Naive thymus-derived CD4-positive, alpha-beta T cell (primary cell): Measurements from ENCODE around the gene SHPK. TPM values are rescaled to one million over a fixed set of nuclear protein-coding genes. Genes with fewer than 3 reads are reported as not detected.
A peak's percentile ranks its signal among the peaks of the same experiment; 100 is the strongest.

ENCODE experiments used
- ATAC-seq: fragments of 150-1000 bp; cut with Tn5 transposase; 2 replicates; pipeline ENCODE4 v1.10.0; 2021; ENCODE audit warnings: mild to moderate bottlenecking, moderate library complexity
- CTCF ChIA-PET: fragments of 350-600 bp; sonication (Branson Sonifier 250); formaldehyde crosslinking; loops from one replicate; lab custom pipeline; 2021; ENCODE audit warnings: antibody characterized with exemption; lab: Charles Lee
- POLR2A ChIA-PET: fragments of 350-600 bp; sonication (Branson Sonifier 250); formaldehyde crosslinking; loops from one replicate; lab custom pipeline; 2021; ENCODE audit warnings: antibody characterized with exemption, inconsistent platforms; lab: Charles Lee
- DNase-seq, 9 donors: peaks; one replicate each; pipeline versions ENCODE4 v3.0.0 to v3.0.0-alpha.2; 2020 to 2022; ENCODE audit warnings: mixed read lengths in 1 of 9
- H3K27ac ChIP-seq: one replicate; pipeline ENCODE4 v1.7.0; 2013; ENCODE audit warnings: mild to moderate bottlenecking, low read depth, low read length, moderate library complexity
- H3K27me3 ChIP-seq, 2 donors: one replicate each; pipeline ENCODE4 v1.7.0; 2013; ENCODE audit warnings: low read length in 2 of 2, mild to moderate bottlenecking in 2 of 2, moderate library complexity in 2 of 2; ENCODE audit not compliant: control insufficient read depth in 2 of 2, insufficient read depth in 2 of 2
- H3K36me3 ChIP-seq, 3 experiments: 1 replicate in 2 of 3; 2 replicates in 1 of 3; pipeline ENCODE4 v1.7.0; 2013; ENCODE audit warnings: low read length in 3 of 3, mild to moderate bottlenecking in 3 of 3, moderate library complexity in 1 of 3; ENCODE audit not compliant: insufficient read depth in 3 of 3, control insufficient read depth in 2 of 3
- H3K4me1 ChIP-seq, 2 donors: one replicate each; pipeline ENCODE4 v1.7.0; 2013; ENCODE audit warnings: low read length in 2 of 2, mild to moderate bottlenecking in 2 of 2, moderate library complexity in 1 of 2; ENCODE audit not compliant: control insufficient read depth in 2 of 2, insufficient read depth in 2 of 2
- H3K4me3 ChIP-seq: 2 replicates; pipeline ENCODE4 v1.7.0; 2013; ENCODE audit warnings: mild to moderate bottlenecking, low read length
- H3K9me3 ChIP-seq, 3 experiments: 1 replicate in 2 of 3; 2 replicates in 1 of 3; pipeline ENCODE4 v1.7.0; 2013; ENCODE audit warnings: low read length in 3 of 3; ENCODE audit not compliant: control insufficient read depth in 2 of 3
- H3K27ac Mint-ChIP-seq, 9 donors: one replicate each; pipeline ENCODE4 v1.8.0; 2020 to 2022; ENCODE audit warnings: mixed read lengths in 9 of 9, mild to moderate bottlenecking in 8 of 9, moderate library complexity in 5 of 9, inconsistent platforms in 2 of 9
- H3K27me3 Mint-ChIP-seq, 5 donors: one replicate each; pipeline ENCODE4 v1.8.0; 2021 to 2022; ENCODE audit warnings: mixed read lengths in 5 of 5, mild to moderate bottlenecking in 1 of 5
- H3K36me3 Mint-ChIP-seq, 5 donors: one replicate each; pipeline ENCODE4 v1.8.0; 2020 to 2022; ENCODE audit warnings: mixed read lengths in 5 of 5, mild to moderate bottlenecking in 3 of 5, inconsistent platforms in 1 of 5
- H3K4me1 Mint-ChIP-seq, 7 donors: one replicate each; pipeline ENCODE4 v1.8.0; 2020 to 2022; ENCODE audit warnings: mixed read lengths in 7 of 7, mild to moderate bottlenecking in 3 of 7, inconsistent platforms in 1 of 7
- H3K4me3 Mint-ChIP-seq, 10 donors: one replicate each; pipeline ENCODE4 v1.8.0; 2020 to 2022; ENCODE audit warnings: mild to moderate bottlenecking in 10 of 10, mixed read lengths in 10 of 10, moderate library complexity in 6 of 10, inconsistent platforms in 2 of 10
- H3K9me3 Mint-ChIP-seq, 11 donors: one replicate each; pipeline ENCODE4 v1.8.0; 2020 to 2022; ENCODE audit warnings: mixed read lengths in 11 of 11, mild to moderate bottlenecking in 4 of 11, inconsistent platforms in 1 of 11, moderate library complexity in 1 of 11
- intact Hi-C, 2 donors: fragments of 100-400 bp; cut with micrococcal nuclease; formaldehyde crosslinking; loops; one replicate each; pipeline ENCODE4 v1.15.1; 2023
- polyA plus RNA-seq, 2 donors: library from polyadenylated mRNA; unstranded; fragments of 300-500 nt; fragmentation: Illumina TruSeq; gene quantifications; one replicate each; pipeline ENCODE4 v1.2.3, GENCODE V29; 2021
- total RNA-seq, 6 experiments: library from RNA in 5 of 6; stranded (reverse) in 5 of 6; gene quantifications; 1 replicate in 5 of 6; 2 replicates in 1 of 6; pipeline ENCODE4 v1.2.3 and lab custom pipeline; 2021 to 2026

SHPK gene
- total and polyA plus RNA-seq, 7 experiments from 2014 or later = 5.5 to 11.2 (median 8.5) TPM

DNA sequence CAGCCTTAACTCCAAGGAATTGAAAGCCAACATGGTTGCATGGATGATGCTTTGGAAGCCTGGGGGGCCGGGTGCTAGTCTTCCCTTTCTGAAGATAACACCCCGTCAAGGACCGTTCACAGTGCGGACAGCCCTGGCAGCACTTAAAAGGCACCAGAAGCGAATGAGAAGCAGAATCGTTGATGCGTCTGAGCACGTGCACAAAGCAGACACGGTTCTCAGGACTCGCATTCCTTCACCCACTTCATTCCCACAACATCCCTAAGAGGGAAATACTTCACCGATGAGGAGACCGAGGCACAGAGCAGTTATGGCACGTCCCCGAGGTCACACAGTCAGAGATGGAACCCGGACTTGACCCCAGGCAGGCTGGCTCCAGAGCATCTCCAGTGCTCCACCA is 41.1 kb downstream of the SHPK start:
- Mint-ChIP-seq H3K4me3 (no peak overlapping the region), H3K4me1 (no peaks in the 10 kb centered on the region), H3K27ac (no peak overlapping the region), H3K9me3 (no peaks in the 10 kb centered on the region), H3K27me3 (no peaks in the 10 kb centered on the region), H3K36me3 (peaks cover 0 to 14% (median 1%) of the 10 kb centered on the region in 5 donors)
- H3K4me3 ChIP-seq = no peak overlapping the region
- no peak overlapping the region for H3K27ac ChIP-seq
- DNase-seq (no peak), ATAC-seq (no peak)
- intact Hi-C loops = no loop called here
- peaks cover 0 to 21% (median 0%) of the 10 kb centered on the region in 3 experiments for H3K36me3 ChIP-seq
- no peaks in the 10 kb centered on the region for H3K9me3 ChIP-seq
- ChIA-PET CTCF (no interaction called here), POLR2A (no interaction called here)
- H3K4me1 ChIP-seq = no peaks in the 10 kb centered on the region
- H3K27me3 ChIP-seq = no peaks in the 10 kb centered on the region

DNA sequence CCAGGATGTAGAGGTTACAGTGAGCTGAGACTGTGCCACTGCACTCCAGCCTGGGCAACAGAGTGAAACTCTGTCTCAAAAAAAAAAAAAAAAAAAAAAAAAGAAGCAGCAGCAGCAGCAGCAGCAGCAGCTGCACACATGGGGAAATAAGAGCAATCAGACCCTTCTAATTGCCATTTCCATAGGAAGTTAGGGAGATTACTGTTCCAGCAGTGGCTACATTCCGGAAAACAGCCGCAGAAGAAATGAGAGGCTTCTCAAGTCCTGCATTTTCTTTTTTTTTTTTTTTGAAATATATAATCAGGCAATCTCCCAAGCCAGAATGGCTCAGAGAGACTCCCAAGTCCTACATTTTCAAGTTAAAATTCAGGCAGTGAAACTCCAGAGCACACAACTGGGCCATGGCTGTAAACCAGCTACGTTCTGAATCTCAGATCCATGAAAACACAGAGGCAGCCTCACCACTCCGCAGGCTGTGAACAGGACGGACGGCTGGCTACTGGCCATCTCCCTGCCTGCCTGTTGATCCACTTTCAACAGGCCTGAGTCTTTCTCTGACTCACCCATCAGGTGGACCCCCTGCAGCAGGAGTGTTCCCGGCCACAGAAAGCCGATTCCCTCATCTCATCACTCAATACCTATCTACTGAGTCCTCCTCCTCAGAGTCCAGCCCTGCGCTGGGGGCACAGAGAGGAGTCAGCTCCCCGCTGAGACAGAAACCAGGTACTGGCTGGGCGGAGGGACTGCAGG is 41.8 kb downstream of the SHPK start:
- Mint-ChIP-seq H3K27me3 (no peaks in the 10 kb centered on the region), H3K4me3 (no peak overlapping the region), H3K9me3 (no peaks in the 10 kb centered on the region), H3K4me1 (no peaks in the 10 kb centered on the region), H3K27ac (peak overlapping the region in 1 of 9 donors; percentile 28), H3K36me3 (peaks cover 0 to 22% (median 5%) of the 10 kb centered on the region in 5 donors)
- Histone ChIP-seq H3K36me3 (peaks cover 0 to 28% (median 0%) of the 10 kb centered on the region in 3 experiments), H3K4me3 (no peak overlapping the region), H3K4me1 (no peaks in the 10 kb centered on the region), H3K9me3 (no peaks in the 10 kb centered on the region), H3K27me3 (no peaks in the 10 kb centered on the region), H3K27ac (no peak overlapping the region)
- ChIA-PET POLR2A (no interaction called here), CTCF (no interaction called here)
- no peak for DNase-seq
- intact Hi-C loops = no loop called here
- no peak for ATAC-seq

DNA sequence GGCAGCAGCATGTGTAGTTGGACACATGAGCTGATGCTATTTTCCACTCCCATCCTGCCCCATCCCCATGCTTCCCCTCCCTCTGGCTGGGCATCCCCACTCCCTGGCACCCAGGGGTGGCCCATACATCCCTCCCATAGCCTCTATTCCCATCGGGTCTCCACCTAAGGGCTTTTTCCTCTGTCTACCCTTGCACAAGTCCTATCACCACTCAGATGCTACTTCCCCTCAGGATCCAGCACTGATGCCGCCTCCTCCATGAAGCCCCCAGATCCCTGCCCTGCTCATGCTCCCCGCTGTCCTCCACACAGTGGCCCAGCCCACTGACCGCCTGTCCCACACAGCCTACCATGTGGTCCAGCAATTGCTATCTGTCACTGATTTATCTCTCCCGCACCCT is 42.7 kb downstream of the SHPK start:
- H3K9me3 ChIP-seq = no peaks in the 10 kb centered on the region
- H3K4me3 ChIP-seq = no peak overlapping the region
- intact Hi-C loops = no loop called here
- H3K36me3 Mint-ChIP-seq = peaks cover 0 to 25% (median 5%) of the 10 kb centered on the region in 5 donors
- H3K27ac Mint-ChIP-seq = peak overlapping the region in 1 of 9 donors; percentile 72
- no peaks in the 10 kb centered on the region for H3K9me3 Mint-ChIP-seq
- H3K27me3 ChIP-seq = no peaks in the 10 kb centered on the region
- H3K4me1 ChIP-seq = no peaks in the 10 kb centered on the region
- H3K4me3 Mint-ChIP-seq = no peak overlapping the region
- H3K36me3 ChIP-seq = peaks cover 0 to 29% (median 0%) of the 10 kb centered on the region in 3 experiments
- no peak for ATAC-seq
- POLR2A ChIA-PET = no interaction called here
- H3K4me1 Mint-ChIP-seq = no peaks in the 10 kb centered on the region
- H3K27me3 Mint-ChIP-seq = no peaks in the 10 kb centered on the region
- H3K27ac ChIP-seq = no peak overlapping the region
- DNase-seq = no peak
- CTCF ChIA-PET = no interaction called here

DNA sequence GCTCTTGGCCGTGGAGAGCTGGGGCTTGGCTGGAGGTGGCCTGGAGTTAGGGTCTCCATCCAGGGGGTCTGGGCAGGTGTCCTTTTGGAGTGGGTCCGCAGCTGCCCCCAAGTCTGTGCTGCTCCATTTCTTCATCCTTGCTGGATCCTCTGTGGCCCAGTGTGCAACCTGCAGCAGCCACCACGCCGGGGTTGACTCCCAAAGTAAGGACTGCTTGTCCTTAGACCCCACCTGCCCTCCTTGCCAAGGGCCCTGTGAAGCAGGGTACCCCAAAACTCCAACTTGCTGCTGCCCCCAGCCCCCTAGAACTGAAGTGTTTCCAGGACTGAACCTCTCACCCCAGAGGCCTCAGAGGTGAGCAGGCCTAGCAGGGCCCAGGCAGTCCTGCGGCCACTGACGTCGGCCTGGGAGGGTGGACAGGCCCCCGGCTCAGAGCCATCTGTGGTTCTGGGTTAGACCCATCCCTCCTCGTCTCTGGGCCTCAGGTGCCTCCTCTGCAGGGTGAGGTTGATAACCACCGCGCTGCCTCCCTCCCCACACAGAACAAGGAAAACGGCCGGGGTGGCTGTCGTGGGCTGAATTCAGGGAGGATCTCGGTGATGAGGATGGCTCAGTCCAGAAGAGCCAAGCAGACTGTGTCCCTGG is 43.7 kb downstream of the SHPK start:
- no peak for DNase-seq
- Mint-ChIP-seq H3K36me3 (peaks cover 0 to 30% (median 5%) of the 10 kb centered on the region in 5 donors), H3K4me3 (no peak overlapping the region), H3K4me1 (no peaks in the 10 kb centered on the region), H3K27me3 (no peaks in the 10 kb centered on the region), H3K9me3 (no peaks in the 10 kb centered on the region), H3K27ac (no peak overlapping the region)
- Histone ChIP-seq H3K27ac (no peak overlapping the region), H3K4me1 (no peaks in the 10 kb centered on the region), H3K9me3 (no peaks in the 10 kb centered on the region), H3K36me3 (peaks cover 0 to 35% (median 0%) of the 10 kb centered on the region in 3 experiments), H3K4me3 (no peak overlapping the region), H3K27me3 (no peaks in the 10 kb centered on the region)
- intact Hi-C loops = no loop called here
- POLR2A ChIA-PET = no interaction called here
- ATAC-seq = no peak
- CTCF ChIA-PET = no interaction called here

DNA sequence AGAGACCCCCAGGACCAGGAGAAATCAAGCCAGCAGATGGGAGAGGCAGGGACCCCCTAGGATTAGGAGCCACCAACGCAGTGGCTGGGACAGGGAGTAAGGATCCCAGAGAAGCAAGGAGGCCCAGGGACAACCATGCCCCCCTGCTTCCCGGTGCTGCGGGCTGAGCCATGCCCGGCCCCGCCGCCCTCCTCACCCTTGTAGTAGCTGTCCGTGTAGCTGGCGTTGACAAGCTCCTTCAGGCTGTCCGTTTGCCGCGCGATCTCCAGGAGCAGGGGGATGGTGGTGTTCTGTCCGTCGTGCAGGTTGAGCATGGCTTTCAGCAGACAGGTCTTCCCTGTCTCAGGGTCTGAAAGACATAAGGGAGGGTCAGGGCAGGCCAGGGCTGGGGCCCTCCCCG is 45.3 kb downstream of the SHPK start:
- ATAC-seq (no peak), DNase-seq (no peak)
- POLR2A ChIA-PET = no interaction called here
- Histone ChIP-seq H3K36me3 (peaks cover 0 to 43% (median 0%) of the 10 kb centered on the region in 3 experiments), H3K27ac (no peak overlapping the region), H3K27me3 (no peaks in the 10 kb centered on the region), H3K4me1 (no peaks in the 10 kb centered on the region), H3K9me3 (no peaks in the 10 kb centered on the region), H3K4me3 (no peak overlapping the region)
- H3K4me1 Mint-ChIP-seq = peaks cover 0 to 2% (median 0%) of the 10 kb centered on the region in 7 donors
- CTCF ChIA-PET = no interaction called here
- no peak overlapping the region for H3K27ac Mint-ChIP-seq
- peaks cover 0 to 38% (median 5%) of the 10 kb centered on the region in 5 donors for H3K36me3 Mint-ChIP-seq
- no peaks in the 10 kb centered on the region for H3K27me3 Mint-ChIP-seq
- no peaks in the 10 kb centered on the region for H3K9me3 Mint-ChIP-seq
- intact Hi-C loops = no loop called here
- H3K4me3 Mint-ChIP-seq = no peak overlapping the region

DNA sequence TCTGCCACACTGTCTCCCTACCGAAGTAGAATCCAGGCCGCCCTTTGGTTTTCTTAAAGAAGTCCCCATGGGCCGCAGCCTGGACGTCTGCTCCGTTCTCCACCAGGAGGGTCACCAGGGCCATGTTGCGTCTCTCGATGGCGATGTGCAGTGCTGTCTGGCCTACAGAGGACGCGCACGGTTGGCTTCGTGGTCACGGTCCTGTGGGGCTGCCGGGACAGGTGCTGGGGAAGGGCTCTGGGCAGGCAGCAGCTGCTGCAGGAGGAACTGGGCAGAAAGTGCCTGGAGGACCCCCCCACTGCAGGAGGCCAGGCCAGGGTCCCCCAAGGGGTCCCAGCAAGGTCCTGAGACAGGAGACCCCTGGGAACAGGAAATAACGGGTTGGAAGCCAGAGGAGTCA is 45.8 kb downstream of the SHPK start:
- no peak overlapping the region for H3K4me3 Mint-ChIP-seq
- Histone ChIP-seq H3K27me3 (no peaks in the 10 kb centered on the region), H3K27ac (no peak overlapping the region), H3K9me3 (no peaks in the 10 kb centered on the region), H3K4me3 (no peak overlapping the region), H3K4me1 (no peaks in the 10 kb centered on the region), H3K36me3 (peaks cover 0 to 47% (median 0%) of the 10 kb centered on the region in 3 experiments)
- ATAC-seq (no peak), DNase-seq (no peak)
- H3K27me3 Mint-ChIP-seq = no peaks in the 10 kb centered on the region
- ChIA-PET CTCF (no interaction called here), POLR2A (no interaction called here)
- intact Hi-C loops = no loop called here
- H3K36me3 Mint-ChIP-seq = peaks cover 0 to 41% (median 5%) of the 10 kb centered on the region in 5 donors
- H3K4me1 Mint-ChIP-seq = peaks cover 0 to 2% (median 0%) of the 10 kb centered on the region in 7 donors
- H3K9me3 Mint-ChIP-seq = no peaks in the 10 kb centered on the region
- H3K27ac Mint-ChIP-seq = no peak overlapping the region
